HL-60/S4 treated with retinoic acid at 250 ng/mL for 4 days and 3 days (cell line): ENCODE data around the gene THSD4.

ENCODE experiments used
- in situ Hi-C: fragments of 300-500 bp; cut with MboI; formaldehyde crosslinking; loops from 2 replicates; pipeline ENCODE4 v1.7.0; 2022; ENCODE audit warnings: low sequenced_read_pairs

The THSD4 gene

GRCh38 chr15:71437404-71437803 lies 322.1 kb downstream of the THSD4 start:
- in situ Hi-C loops: loop anchor here (25.0 kb wide), 1 partner anchor 1975 kb away; the partner anchor contains the start of gene RPLP1

DNA sequence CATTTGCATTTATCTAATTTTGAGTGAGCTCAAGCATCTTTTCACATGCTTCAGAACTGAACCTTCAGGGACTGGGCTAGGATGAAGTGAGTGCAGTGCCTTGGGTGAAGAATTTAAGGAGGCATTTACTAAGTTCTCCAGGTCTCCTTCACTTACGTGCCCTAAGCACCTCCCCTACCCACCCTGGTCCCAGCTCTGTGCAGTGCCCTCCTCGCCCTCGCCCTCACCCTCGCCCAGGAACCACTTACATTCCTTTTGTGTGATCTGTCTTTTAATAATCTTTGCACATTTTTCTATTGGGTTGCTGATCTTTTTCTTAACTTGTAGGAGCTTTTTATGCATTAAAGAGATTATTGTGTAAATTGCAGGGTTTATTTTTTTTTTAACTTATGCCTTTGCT lies 322.6 kb downstream of the THSD4 start:
- in situ Hi-C loops: loop anchor here (25.0 kb wide), 1 partner anchor 1976 kb away; the partner anchor contains the start of gene RPLP1

GRCh38 chr15:71439478-71439877 lies 324.2 kb downstream of the THSD4 start:
- in situ Hi-C loops: loop anchor here (25.0 kb wide), 1 partner anchor 1977 kb away; the partner anchor contains the start of gene RPLP1

GRCh38 chr15:71440489-71441110 lies 325.3 kb downstream of the THSD4 start:
- in situ Hi-C loops: loop anchor here (25.0 kb wide), 1 partner anchor 1978 kb away; the partner anchor contains the start of gene RPLP1

GRCh38 chr15:71443538-71443937 lies 328.3 kb downstream of the THSD4 start:
- in situ Hi-C loops: loop anchor here (25.0 kb wide), 1 partner anchor 1981 kb away; the partner anchor contains the start of gene RPLP1

- in situ Hi-C loops: loop anchor here (25.0 kb wide), 1 partner anchor 1982 kb away; the partner anchor contains the start of gene RPLP1
These were observed 328.9 kb downstream of the THSD4 start for GRCh38 chr15:71444032-71444810.

- in situ Hi-C loops: loop anchor here (25.0 kb wide), 1 partner anchor 1983 kb away; the partner anchor contains the start of gene RPLP1
These were observed 329.8 kb downstream of the THSD4 start for GRCh38 chr15:71444866-71445590.

- in situ Hi-C loops: loop anchor here (25.0 kb wide), 1 partner anchor 1985 kb away; the partner anchor contains the start of gene RPLP1
These were observed 332.3 kb downstream of the THSD4 start for GRCh38 chr15:71447328-71448250.

- in situ Hi-C loops: loop anchor here (25.0 kb wide), 1 partner anchor 1986 kb away; the partner anchor contains the start of gene RPLP1
These were observed 333.4 kb downstream of the THSD4 start for GRCh38 chr15:71448688-71449114.

DNA sequence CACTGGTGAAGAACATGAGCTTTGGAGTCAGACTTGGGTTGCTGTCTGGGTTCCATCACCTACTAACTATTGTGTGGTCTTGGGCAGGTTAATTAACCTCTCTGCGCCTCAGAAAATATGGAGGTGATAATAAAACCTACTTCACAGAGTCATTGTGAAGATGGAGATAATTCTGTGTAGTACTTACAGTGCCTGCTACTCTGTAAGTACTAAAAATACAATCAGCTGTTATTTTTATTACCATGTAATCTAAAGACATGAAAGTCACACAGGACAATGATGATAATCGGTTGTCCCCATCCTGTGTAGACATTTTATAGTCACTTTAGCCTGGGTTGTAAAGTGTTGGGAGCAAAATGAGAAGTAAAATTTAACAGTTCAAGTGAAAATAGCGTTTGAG lies 334.1 kb downstream of the THSD4 start:
- in situ Hi-C loops: loop anchor here (25.0 kb wide), 1 partner anchor 1987 kb away; the partner anchor contains the start of gene RPLP1

- in situ Hi-C loops: loop anchor here (25.0 kb wide), 1 partner anchor 1988 kb away; the partner anchor contains the start of gene RPLP1
These were observed 334.7 kb downstream of the THSD4 start for GRCh38 chr15:71449956-71450355.

DNA sequence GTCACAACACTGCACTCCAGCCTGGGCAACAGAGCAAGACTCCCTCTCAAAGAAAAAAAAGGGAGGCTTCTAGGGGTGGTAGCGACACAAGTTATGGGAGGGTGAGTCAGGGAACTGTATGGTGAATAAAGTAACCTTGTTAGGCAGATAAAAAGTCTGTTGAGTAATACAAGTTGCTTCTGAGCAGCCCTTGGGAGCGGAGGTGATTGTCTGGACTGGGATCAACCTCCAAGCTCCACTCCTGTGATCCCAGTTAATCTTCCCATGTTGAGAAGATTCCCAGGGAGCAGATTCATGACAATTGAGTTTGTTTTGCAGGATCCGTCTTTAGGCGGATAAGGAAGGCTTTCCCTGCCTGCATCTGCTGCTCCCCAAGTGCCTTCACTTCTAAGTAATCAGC lies 335.9 kb downstream of the THSD4 start:
- in situ Hi-C loops: no loop called here

DNA sequence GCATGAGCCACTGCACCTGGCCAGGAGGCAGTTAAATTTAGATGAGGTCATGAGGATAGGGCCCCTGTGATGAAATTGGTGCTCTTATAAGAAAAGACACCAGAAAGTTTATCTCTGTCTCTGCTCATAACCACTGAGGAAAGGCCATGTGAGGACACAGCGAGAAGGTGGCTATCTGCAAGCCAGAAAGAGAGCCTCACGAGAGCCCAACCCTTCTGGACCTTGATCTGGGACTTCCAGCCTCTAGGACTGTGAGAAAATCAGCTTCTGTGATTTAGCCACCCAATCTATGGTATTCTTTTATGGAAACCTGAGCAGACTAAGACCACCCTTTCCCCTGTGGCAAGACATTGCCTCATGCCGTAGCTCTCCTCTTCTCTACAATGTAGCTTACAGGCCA lies 337.6 kb downstream of the THSD4 start:
- in situ Hi-C loops: no loop called here

DNA sequence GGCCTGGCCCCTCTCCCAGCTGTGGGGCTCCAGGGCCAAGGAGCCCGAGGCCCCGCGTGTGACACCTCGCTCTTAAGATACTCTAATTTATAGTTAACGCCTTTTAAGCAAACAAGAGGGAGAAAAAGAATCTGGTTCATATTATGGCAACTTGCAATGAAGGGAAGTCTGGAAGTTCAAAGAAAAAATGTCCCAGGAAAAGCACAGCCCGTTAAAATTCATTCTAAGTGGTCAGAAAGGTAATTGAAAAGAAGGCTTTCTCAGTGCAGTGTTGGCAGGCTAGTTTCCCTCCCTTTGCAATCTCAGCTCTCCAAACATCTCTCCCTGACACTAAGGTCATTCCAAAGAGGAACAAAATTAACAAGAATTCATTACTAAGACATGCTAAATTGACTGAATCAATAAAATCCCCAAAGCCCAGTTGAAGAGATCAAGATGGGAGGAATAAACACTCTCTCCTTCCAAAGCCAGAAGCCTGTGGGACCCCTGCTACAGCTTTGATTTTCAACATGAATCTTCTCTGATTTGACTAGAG lies 339.3 kb downstream of the THSD4 start:
- in situ Hi-C loops: no loop called here

- in situ Hi-C loops: no loop called here
These were observed 339.8 kb downstream of the THSD4 start for GRCh38 chr15:71455107-71455506.

GRCh38 chr15:71455878-71456277 lies 340.6 kb downstream of the THSD4 start:
- in situ Hi-C loops: no loop called here

- in situ Hi-C loops: no loop called here
These were observed 341.1 kb downstream of the THSD4 start for GRCh38 chr15:71456362-71456761.

DNA sequence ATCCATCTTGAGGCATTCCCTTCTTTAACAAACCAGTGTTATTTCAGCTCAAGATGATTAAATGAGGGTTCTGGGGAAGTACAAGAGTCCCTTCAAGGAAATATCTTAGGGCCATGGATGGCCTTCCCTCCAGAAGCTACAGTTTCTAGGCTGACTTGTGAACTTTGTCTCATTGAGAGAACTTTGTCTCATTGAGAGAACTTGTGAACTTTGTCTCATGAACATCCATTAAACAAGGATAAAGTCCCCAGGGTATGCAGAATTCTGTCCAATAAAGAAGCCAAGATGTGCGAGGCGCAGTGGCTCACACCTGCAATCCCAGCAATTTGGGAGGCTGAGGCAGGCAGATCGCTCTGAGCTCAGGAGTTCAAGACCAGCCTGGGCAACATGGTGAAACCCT lies 341.5 kb downstream of the THSD4 start:
- in situ Hi-C loops: no loop called here

GRCh38 chr15:71458089-71458660 lies 342.9 kb downstream of the THSD4 start:
- in situ Hi-C loops: no loop called here
